Body of pancreas (tissue), 4 donors: ENCODE measurements around the gene SNX8. TPM values are rescaled to one million over a fixed set of nuclear protein-coding genes. Genes with fewer than 3 reads are reported as not detected.

Experiments used
- ATAC-seq: fragments of 150-250 bp; one replicate; pipeline ENCODE4 v1.9.1; 2016
- DNase-seq, 4 donors: peaks; one replicate each; pipeline ENCODE4 v3.0.0-alpha.2; 2019
- H3K27ac ChIP-seq, 4 donors: fragments of 200-600 bp; sonication (generic); 1 replicate in 3 of 4; 2 replicates in 1 of 4; pipeline versions ENCODE4 v1.5.1 to v1.6.1; 2016 to 2019; ENCODE audit warnings: mild to moderate bottlenecking in 1 of 4, mixed read lengths in 1 of 4, moderate library complexity in 1 of 4
- H3K27me3 ChIP-seq, 2 donors: fragments of 200-600 bp; sonication (generic); one replicate each; pipeline ENCODE4 v1.6.0; 2016; ENCODE audit warnings: mild to moderate bottlenecking in 1 of 2
- H3K36me3 ChIP-seq, 2 donors: fragments of 200-600 bp; sonication (generic); replicated peaks in 1 of 2; 2 replicates each; pipeline ENCODE4 v1.5.1; 2016; ENCODE audit warnings: low read depth in 2 of 2; ENCODE audit not compliant: insufficient read depth in 1 of 2
- H3K4me1 ChIP-seq: fragments of 200-600 bp; sonication (generic); one replicate; pipeline ENCODE4 v1.6.0; 2016
- H3K4me3 ChIP-seq, 2 donors: fragments of 200-600 bp; sonication (generic); 1 replicate in 1 of 2; 2 replicates in 1 of 2; pipeline ENCODE4 v1.5.1; 2016 to 2019
- H3K9me3 ChIP-seq, 3 donors: fragments of 200-600 bp; sonication (generic); 1 replicate in 2 of 3; 2 replicates in 1 of 3; pipeline ENCODE4 v1.5.1; 2016
- CTCF ChIP-seq, 7 experiments: fragments of 450-650 bp in 4 of 7; fragments of 200-600 bp in 3 of 7; sonication (generic) in 3 of 7; IDR thresholded peaks; one replicate each; pipeline ENCODE4 v1.5.1; 2016 to 2019; ENCODE audit warnings: antibody characterized with exemption in 7 of 7
- POLR2A ChIP-seq, 3 donors: fragments of 450-650 bp; IDR thresholded peaks; one replicate each; pipeline ENCODE4 v1.6.1; 2016; ENCODE audit warnings: antibody characterized with exemption in 3 of 3, mild to moderate bottlenecking in 2 of 3
- WGBS, 2 donors: methylation state at CpG; one replicate each; pipeline ENCODE4 v1.1.5; 2017; 5-methylcytosine and 5-hydroxymethylcytosine counted together
- intact Hi-C: fragments of 100-400 bp; cut with DNase I; formaldehyde crosslinking; loops from one replicate; pipeline ENCODE4 v1.15.1; 2023
- total RNA-seq, 2 donors: library from RNA; depleted of rRNA; stranded (reverse); fragments of >200 nt; gene quantifications; one replicate each; pipeline ENCODE4 v1.1.0, GENCODE V29; 2016

The SNX8 gene
- total RNA-seq, 2 donors from 2014 or later: 5.3 to 6.2 TPM

GRCh38 chr7:2211259-2211880 lies 102.9 kb downstream of the SNX8 start:
- TF ChIP-seq CTCF (IDR thresholded peaks at IDR 0.05) (no peak), POLR2A (IDR thresholded peaks at IDR 0.05) (no peak)
- intact Hi-C loops: no loop called here
- DNase-seq (no peak), ATAC-seq (no peak)
- no peak overlapping the region for H3K27ac ChIP-seq
- H3K4me1 ChIP-seq: no peaks in the 10 kb centered on the region
- H3K4me3 ChIP-seq: no peak overlapping the region
- H3K27me3 ChIP-seq: no peaks in the 10 kb centered on the region
- 82 to 89% methylated on average over 14 to 15 of the region's 15 CpGs for WGBS, 2 donors
- peaks cover 0 to 7% of the 10 kb centered on the region in 2 donors for H3K36me3 ChIP-seq
- no peaks in the 10 kb centered on the region for H3K9me3 ChIP-seq

DNA sequence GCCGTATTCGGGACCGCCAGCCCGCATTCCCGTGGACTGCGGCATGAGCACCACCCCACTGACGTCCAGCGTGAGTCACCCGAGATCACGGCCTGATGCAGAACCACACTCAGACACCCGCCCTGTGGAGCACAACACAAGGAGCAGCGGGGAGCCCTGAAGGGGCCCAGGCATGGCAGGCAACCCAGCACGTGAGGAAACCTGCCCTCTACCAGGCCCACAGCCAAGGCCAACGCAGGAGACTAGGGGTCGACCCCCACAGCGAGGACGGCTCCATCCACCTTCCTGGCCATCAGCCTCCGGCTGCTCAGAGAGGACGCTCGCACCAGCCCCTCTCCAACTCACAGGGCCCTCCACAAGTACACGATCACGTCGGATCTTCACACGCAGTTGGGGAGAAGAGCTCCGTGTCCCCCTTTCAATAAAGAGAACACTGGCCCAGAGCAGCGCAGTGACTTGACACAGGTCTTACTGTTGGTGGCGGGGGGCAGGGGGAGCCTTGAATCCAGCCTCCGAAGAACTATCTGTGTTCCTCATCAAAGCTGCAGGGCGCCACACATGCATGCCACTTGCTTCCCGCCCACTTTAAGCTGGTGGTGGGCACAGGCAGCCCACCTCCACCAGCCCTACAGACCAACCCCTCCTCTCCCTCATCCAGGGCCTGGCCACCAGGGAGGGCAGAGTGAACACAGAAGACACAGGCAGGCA lies 103.5 kb downstream of the SNX8 start:
- ATAC-seq (no peak), DNase-seq (no peak)
- TF ChIP-seq CTCF (IDR thresholded peaks at IDR 0.05): no peak
- no peak for TF ChIP-seq POLR2A (IDR thresholded peaks at IDR 0.05)
- Histone ChIP-seq H3K27ac (no peak overlapping the region), H3K4me1 (no peaks in the 10 kb centered on the region), H3K36me3 (peaks cover 0 to 6% of the 10 kb centered on the region in 2 donors), H3K4me3 (no peak overlapping the region), H3K27me3 (no peaks in the 10 kb centered on the region), H3K9me3 (no peaks in the 10 kb centered on the region)
- 85 to 90% methylated on average over 13 to 30 of the region's 30 CpGs for WGBS, 2 donors
- intact Hi-C loops: no loop called here

- no peaks in the 10 kb centered on the region for H3K27me3 ChIP-seq
- peaks cover 0 to 3% of the 10 kb centered on the region in 2 donors for H3K36me3 ChIP-seq
- 90 to 91% methylated on average over 8 of the region's 8 CpGs for WGBS, 2 donors
- no peak for ATAC-seq
- no peaks in the 10 kb centered on the region for H3K4me1 ChIP-seq
- no peaks in the 10 kb centered on the region for H3K9me3 ChIP-seq
- no peak for TF ChIP-seq POLR2A (IDR thresholded peaks at IDR 0.05)
- no peak for TF ChIP-seq CTCF (IDR thresholded peaks at IDR 0.05)
- no peak for DNase-seq
- H3K4me3 ChIP-seq: no peak overlapping the region
- intact Hi-C loops: loop anchor here (10.0 kb wide), 1 partner anchor 545 kb away; no protein-coding TSS in a partner anchor
- no peak overlapping the region for H3K27ac ChIP-seq
Observed at GRCh38 chr7:2209961-2210323, 104.3 kb downstream of the SNX8 start.

DNA sequence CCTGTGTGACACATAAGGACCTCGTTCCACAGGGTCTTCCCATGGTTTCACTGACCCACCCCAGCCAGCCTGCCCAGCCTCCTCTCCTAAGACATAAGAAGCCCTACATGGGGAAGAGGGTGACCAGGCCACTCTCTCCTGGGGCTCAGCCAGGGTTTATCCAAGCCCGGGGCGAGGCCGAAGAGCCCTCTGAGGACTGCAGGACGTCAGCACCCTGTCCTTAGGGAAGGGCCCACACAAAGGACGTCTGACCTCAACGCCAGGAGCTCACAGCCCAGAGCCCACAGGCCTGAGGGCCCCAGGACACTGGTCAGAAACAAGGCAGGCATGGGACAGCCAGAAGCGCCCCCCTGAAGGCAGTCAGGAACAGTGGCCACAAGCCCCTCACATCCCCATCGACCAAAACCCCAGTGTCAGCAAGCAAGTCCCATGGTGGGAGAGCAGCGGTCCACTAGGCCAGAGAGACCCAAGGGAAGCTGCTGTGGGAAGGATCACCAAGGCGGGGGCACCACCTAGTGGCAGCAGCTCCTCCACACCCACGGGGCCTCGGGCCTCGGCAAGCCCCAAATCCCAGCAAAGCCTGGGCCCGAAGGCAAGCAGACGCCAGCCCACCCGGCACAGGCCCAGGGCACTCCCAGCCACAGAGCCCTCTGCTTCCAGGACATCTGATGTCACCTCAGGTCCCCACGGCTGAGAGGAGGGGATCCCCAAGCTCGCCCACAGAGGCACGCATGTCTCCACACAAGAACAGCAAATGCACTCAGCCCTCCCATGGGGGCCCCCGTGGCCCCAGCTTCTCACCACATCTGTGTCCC lies 104.9 kb downstream of the SNX8 start:
- intact Hi-C loops: loop anchor here (10.0 kb wide), 1 partner anchor 545 kb away; no protein-coding TSS in a partner anchor
- peak; percentile 40 to 63 (median 46) for DNase-seq
- H3K27ac ChIP-seq: no peak overlapping the region
- H3K4me1 ChIP-seq: no peaks in the 10 kb centered on the region
- H3K36me3 ChIP-seq: peaks cover 0 to 3% of the 10 kb centered on the region in 2 donors
- TF ChIP-seq CTCF (IDR thresholded peaks at IDR 0.05): peak in 6 of 7 experiments; percentile 22 to 52 (median 44)
- TF ChIP-seq POLR2A (IDR thresholded peaks at IDR 0.05): no peak
- no peaks in the 10 kb centered on the region for H3K9me3 ChIP-seq
- WGBS, 2 donors: 63 to 74% methylated on average over 5 to 21 of the region's 21 CpGs
- no peaks in the 10 kb centered on the region for H3K27me3 ChIP-seq
- no peak overlapping the region for H3K4me3 ChIP-seq
- ATAC-seq: peak; percentile 33
